Measurements from ENCODE around the gene ZNF215. TPM values are rescaled to one million over a fixed set of nuclear protein-coding genes. Genes with fewer than 3 reads are reported as not detected.

ZNF215 gene
- total and polyA plus RNA-seq, 2 of the 13 experiments (the other 11 are each of a cell fraction or from before 2014, with no cell fraction given), result not detected

- TF ChIP-seq ZBED4 (CRISPR knock-in tag; IDR thresholded peaks at IDR 0.05; ENCODE audit: borderline replicate concordance) (no peak), SALL2 (CRISPR knock-in tag; IDR thresholded peaks at IDR 0.05) (no peak), CC2D1A (CRISPR knock-in tag; IDR thresholded peaks at IDR 0.05) (no peak), ZNF280B (CRISPR knock-in tag; IDR thresholded peaks at IDR 0.05; ENCODE audit: borderline replicate concordance) (no peak), KAT2B (IDR thresholded peaks at IDR 0.05; ENCODE audit: borderline replicate concordance, low read depth, low read length) (no peak), AGO2 (optimal IDR thresholded peaks at IDR 0.05; ENCODE audit: low read depth, low read length) (no peak), ZNF589 (CRISPR knock-in tag; conservative IDR thresholded peaks at IDR 0.05) (no peak), RXRB (CRISPR knock-in tag; IDR thresholded peaks at IDR 0.05; ENCODE audit: borderline replicate concordance) (no peak)
Measured at GRCh38 chr11:7004482-7004881, 78.3 kb downstream of the ZNF215 start (continued).

Other genes with a start within 250 kb of the ZNF215 start
- gene MRPL17, start 243.1 kb upstream of the ZNF215 start, total RNA-seq (2016; rRNA removed; fragmentation: Illumina TruSeq; extraction: Trizol), result 90.0 and 97.9 TPM in 2 replicates
- 53.7 and 59.4 TPM in 2 replicates for gene MRPL17, start 243.1 kb upstream of the ZNF215 start, polyA plus RNA-seq (2011; rRNA removed)
- not detected in 2 replicates for gene OR2AG2, start 154.4 kb upstream of the ZNF215 start, total RNA-seq (2016; rRNA removed; fragmentation: Illumina TruSeq; extraction: Trizol)
- not detected in 2 replicates for gene OR2AG2, start 154.4 kb upstream of the ZNF215 start, polyA plus RNA-seq (2011; rRNA removed)
- not detected in 2 replicates for gene OR2AG1, start 143.4 kb upstream of the ZNF215 start, total RNA-seq (2016; rRNA removed; fragmentation: Illumina TruSeq; extraction: Trizol)
- not detected in 2 replicates for gene OR2AG1, start 143.4 kb upstream of the ZNF215 start, polyA plus RNA-seq (2011; rRNA removed)
- not detected in 2 replicates for gene OR6A2, start 126.7 kb upstream of the ZNF215 start, total RNA-seq (2016; rRNA removed; fragmentation: Illumina TruSeq; extraction: Trizol)
- gene OR6A2, start 126.7 kb upstream of the ZNF215 start, polyA plus RNA-seq (2011; rRNA removed), result not detected in 2 replicates
- not detected in 2 replicates for gene OR10A5, start 80.7 kb upstream of the ZNF215 start, total RNA-seq (2016; rRNA removed; fragmentation: Illumina TruSeq; extraction: Trizol)
- not detected in 2 replicates for gene OR10A5, start 80.7 kb upstream of the ZNF215 start, polyA plus RNA-seq (2011; rRNA removed)
- gene OR10A2, start 63.4 kb upstream of the ZNF215 start, total RNA-seq (2016; rRNA removed; fragmentation: Illumina TruSeq; extraction: Trizol), result not detected in 2 replicates
- not detected in 2 replicates for gene OR10A2, start 63.4 kb upstream of the ZNF215 start, polyA plus RNA-seq (2011; rRNA removed)
- not detected in 2 replicates for gene OR10A4, start 49.8 kb upstream of the ZNF215 start, total RNA-seq (2016; rRNA removed; fragmentation: Illumina TruSeq; extraction: Trizol)
- gene OR10A4, start 49.8 kb upstream of the ZNF215 start, polyA plus RNA-seq (2011; rRNA removed), result not detected in 2 replicates
- not detected in 2 replicates for gene OR2D2, start 33.9 kb upstream of the ZNF215 start, total RNA-seq (2016; rRNA removed; fragmentation: Illumina TruSeq; extraction: Trizol)
- not detected in 2 replicates for gene OR2D2, start 33.9 kb upstream of the ZNF215 start, polyA plus RNA-seq (2011; rRNA removed)
- gene OR2D3, start 5.4 kb upstream of the ZNF215 start, total RNA-seq (2016; rRNA removed; fragmentation: Illumina TruSeq; extraction: Trizol), result not detected in 2 replicates
- not detected in 2 replicates for gene OR2D3, start 5.4 kb upstream of the ZNF215 start, polyA plus RNA-seq (2011; rRNA removed)
- 1.9 and 2.6 TPM in 2 replicates for gene ZNF214, start 93.9 kb downstream of the ZNF215 start, total RNA-seq (2016; rRNA removed; fragmentation: Illumina TruSeq; extraction: Trizol)
- gene ZNF214, start 93.9 kb downstream of the ZNF215 start, polyA plus RNA-seq (2011; rRNA removed), result 0.28 and 0.42 TPM in 2 replicates
- not detected in 2 replicates for gene NLRP14, start 94.1 kb downstream of the ZNF215 start, total RNA-seq (2016; rRNA removed; fragmentation: Illumina TruSeq; extraction: Trizol)
- not detected in 2 replicates for gene NLRP14, start 94.1 kb downstream of the ZNF215 start, polyA plus RNA-seq (2011; rRNA removed)
- not detected in 2 replicates for gene RBMXL2, start 162.6 kb downstream of the ZNF215 start, total RNA-seq (2016; rRNA removed; fragmentation: Illumina TruSeq; extraction: Trizol)
- not detected in 2 replicates for gene RBMXL2, start 162.6 kb downstream of the ZNF215 start, polyA plus RNA-seq (2011; rRNA removed)

Measured in HepG2 (cell line).